ENCODE data around the gene ANKRD12. TPM values are rescaled to one million over a fixed set of nuclear protein-coding genes. Genes with fewer than 3 reads are reported as not detected.

Gene ANKRD12
- polyA plus RNA-seq, 1 donor from 2014 or later, result 32.3 TPM

DNA sequence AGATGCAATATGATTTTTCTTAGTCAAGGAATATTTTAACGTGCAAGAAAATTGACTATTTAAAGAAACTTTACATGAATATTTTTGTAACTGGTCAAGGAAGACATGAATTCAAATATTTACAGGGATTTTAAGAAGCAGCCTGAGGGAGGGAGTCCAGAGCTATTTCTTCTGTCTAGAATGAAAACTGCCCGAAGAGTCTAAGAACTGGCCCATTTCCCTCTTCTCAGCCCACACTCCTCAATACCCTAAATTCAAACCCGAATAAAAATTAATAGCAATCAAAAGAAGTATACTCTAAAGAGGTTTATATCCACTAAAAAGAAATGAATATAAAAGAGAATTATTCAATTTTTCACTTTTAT, 40.6 kb upstream of the ANKRD12 start:
- no peak overlapping the region for H3K4me3 ChIP-seq (ENCODE audit: low read length)
- H3K9me3 ChIP-seq (ENCODE audit: low read length), result no peaks in the 10 kb centered on the region
- no peak overlapping the region for H3K27ac ChIP-seq (ENCODE audit: low read length)
- TF ChIP-seq EP300 (conservative IDR thresholded peaks at IDR 0.05; ENCODE audit: poor library complexity, severe bottlenecking), result no peak
- no peak for TF ChIP-seq SMC3 (conservative IDR thresholded peaks at IDR 0.05; ENCODE audit: poor library complexity)
- TF ChIP-seq, protein P1, sequence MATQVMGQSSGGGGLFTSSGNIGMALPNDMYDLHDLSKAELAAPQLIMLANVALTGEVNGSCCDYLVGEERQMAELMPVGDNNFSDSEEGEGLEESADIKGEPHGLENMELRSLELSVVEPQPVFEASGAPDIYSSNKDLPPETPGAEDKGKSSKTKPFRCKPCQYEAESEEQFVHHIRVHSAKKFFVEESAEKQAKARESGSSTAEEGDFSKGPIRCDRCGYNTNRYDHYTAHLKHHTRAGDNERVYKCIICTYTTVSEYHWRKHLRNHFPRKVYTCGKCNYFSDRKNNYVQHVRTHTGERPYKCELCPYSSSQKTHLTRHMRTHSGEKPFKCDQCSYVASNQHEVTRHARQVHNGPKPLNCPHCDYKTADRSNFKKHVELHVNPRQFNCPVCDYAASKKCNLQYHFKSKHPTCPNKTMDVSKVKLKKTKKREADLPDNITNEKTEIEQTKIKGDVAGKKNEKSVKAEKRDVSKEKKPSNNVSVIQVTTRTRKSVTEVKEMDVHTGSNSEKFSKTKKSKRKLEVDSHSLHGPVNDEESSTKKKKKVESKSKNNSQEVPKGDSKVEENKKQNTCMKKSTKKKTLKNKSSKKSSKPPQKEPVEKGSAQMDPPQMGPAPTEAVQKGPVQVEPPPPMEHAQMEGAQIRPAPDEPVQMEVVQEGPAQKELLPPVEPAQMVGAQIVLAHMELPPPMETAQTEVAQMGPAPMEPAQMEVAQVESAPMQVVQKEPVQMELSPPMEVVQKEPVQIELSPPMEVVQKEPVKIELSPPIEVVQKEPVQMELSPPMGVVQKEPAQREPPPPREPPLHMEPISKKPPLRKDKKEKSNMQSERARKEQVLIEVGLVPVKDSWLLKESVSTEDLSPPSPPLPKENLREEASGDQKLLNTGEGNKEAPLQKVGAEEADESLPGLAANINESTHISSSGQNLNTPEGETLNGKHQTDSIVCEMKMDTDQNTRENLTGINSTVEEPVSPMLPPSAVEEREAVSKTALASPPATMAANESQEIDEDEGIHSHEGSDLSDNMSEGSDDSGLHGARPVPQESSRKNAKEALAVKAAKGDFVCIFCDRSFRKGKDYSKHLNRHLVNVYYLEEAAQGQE (IDR thresholded peaks at IDR 0.05; ENCODE audit: borderline replicate concordance), result no peak
- TF ChIP-seq EZH2 (IDR thresholded peaks at IDR 0.05; ENCODE audit: borderline replicate concordance, insufficient read depth, low read length, poor library complexity, severe bottlenecking), result no peak
- TF ChIP-seq, protein P2, sequence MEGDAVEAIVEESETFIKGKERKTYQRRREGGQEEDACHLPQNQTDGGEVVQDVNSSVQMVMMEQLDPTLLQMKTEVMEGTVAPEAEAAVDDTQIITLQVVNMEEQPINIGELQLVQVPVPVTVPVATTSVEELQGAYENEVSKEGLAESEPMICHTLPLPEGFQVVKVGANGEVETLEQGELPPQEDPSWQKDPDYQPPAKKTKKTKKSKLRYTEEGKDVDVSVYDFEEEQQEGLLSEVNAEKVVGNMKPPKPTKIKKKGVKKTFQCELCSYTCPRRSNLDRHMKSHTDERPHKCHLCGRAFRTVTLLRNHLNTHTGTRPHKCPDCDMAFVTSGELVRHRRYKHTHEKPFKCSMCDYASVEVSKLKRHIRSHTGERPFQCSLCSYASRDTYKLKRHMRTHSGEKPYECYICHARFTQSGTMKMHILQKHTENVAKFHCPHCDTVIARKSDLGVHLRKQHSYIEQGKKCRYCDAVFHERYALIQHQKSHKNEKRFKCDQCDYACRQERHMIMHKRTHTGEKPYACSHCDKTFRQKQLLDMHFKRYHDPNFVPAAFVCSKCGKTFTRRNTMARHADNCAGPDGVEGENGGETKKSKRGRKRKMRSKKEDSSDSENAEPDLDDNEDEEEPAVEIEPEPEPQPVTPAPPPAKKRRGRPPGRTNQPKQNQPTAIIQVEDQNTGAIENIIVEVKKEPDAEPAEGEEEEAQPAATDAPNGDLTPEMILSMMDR (IDR thresholded peaks at IDR 0.05; ENCODE audit: poor library complexity, severe bottlenecking), result no peak
- TF ChIP-seq TAF1 (IDR thresholded peaks at IDR 0.05; ENCODE audit: low read depth), result no peak
- TF ChIP-seq POLR2AphosphoS5 (IDR thresholded peaks at IDR 0.05), result no peak
- TF ChIP-seq MXI1 (conservative IDR thresholded peaks at IDR 0.05; ENCODE audit: poor library complexity, severe bottlenecking), result no peak
- TF ChIP-seq RAD21 (conservative IDR thresholded peaks at IDR 0.05), result no peak
- no peaks in the 10 kb centered on the region for H3K79me2 ChIP-seq (replicated peaks; ENCODE audit: insufficient read depth, low read length)
- no peaks in the 10 kb centered on the region for H3F3A ChIP-seq (ENCODE audit: insufficient read depth, low read length, poor library complexity, severe bottlenecking)
- H3K9ac ChIP-seq (ENCODE audit: low read length), result no peak overlapping the region
- H4K20me1 ChIP-seq (ENCODE audit: insufficient read depth), result no peaks in the 10 kb centered on the region
- no peaks in the 10 kb centered on the region for H3K36me3 ChIP-seq (ENCODE audit: insufficient read depth, low read length)
- H3K9me2 ChIP-seq (ENCODE audit: insufficient read depth, low read length), result no peaks in the 10 kb centered on the region
- H2AFZ ChIP-seq (ENCODE audit: low read depth, low read length), result no peak overlapping the region
- H3K27me3 ChIP-seq (ENCODE audit: insufficient read depth, low read depth, low read length), result no peaks in the 10 kb centered on the region
- H3K4me2 ChIP-seq (ENCODE audit: low read length), result no peak overlapping the region

DNA sequence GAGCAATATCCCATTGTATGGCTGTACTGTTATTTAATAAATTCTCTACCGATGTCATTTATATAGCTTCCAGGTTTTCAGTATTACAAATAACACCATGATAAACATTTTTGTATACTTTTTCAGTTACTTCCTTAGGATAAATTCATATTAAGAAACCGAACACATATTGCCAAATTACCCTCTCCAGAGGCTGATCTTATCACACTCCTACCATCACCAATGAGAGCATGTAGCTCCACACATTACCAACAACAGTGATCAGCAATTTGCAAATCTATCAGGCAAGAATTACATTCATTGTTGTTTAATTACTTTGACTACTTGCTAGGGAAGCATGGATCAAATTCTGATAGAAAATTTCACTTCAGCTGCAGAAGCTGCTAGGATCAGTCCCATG, 39.9 kb upstream of the ANKRD12 start:
- TF ChIP-seq MXI1 (conservative IDR thresholded peaks at IDR 0.05; ENCODE audit: poor library complexity, severe bottlenecking), result no peak
- TF ChIP-seq EP300 (conservative IDR thresholded peaks at IDR 0.05; ENCODE audit: poor library complexity, severe bottlenecking), result no peak
- no peak for TF ChIP-seq EZH2 (IDR thresholded peaks at IDR 0.05; ENCODE audit: borderline replicate concordance, insufficient read depth, low read length, poor library complexity, severe bottlenecking)
- TF ChIP-seq RAD21 (conservative IDR thresholded peaks at IDR 0.05), result no peak
- H3F3A ChIP-seq (ENCODE audit: insufficient read depth, low read length, poor library complexity, severe bottlenecking), result no peaks in the 10 kb centered on the region
- H3K27ac ChIP-seq (ENCODE audit: low read length), result no peak overlapping the region
- no peaks in the 10 kb centered on the region for H3K9me2 ChIP-seq (ENCODE audit: insufficient read depth, low read length)
- H3K4me2 ChIP-seq (ENCODE audit: low read length), result no peak overlapping the region
- H3K36me3 ChIP-seq (ENCODE audit: insufficient read depth, low read length), result no peaks in the 10 kb centered on the region
- H3K9ac ChIP-seq (ENCODE audit: low read length), result no peak overlapping the region
- no peaks in the 10 kb centered on the region for H3K79me2 ChIP-seq (replicated peaks; ENCODE audit: insufficient read depth, low read length)
- H3K4me3 ChIP-seq (ENCODE audit: low read length), result no peak overlapping the region
- no peaks in the 10 kb centered on the region for H3K27me3 ChIP-seq (ENCODE audit: insufficient read depth, low read depth, low read length)
- H4K20me1 ChIP-seq (ENCODE audit: insufficient read depth), result no peaks in the 10 kb centered on the region
- H3K9me3 ChIP-seq (ENCODE audit: low read length), result no peaks in the 10 kb centered on the region
- no peak overlapping the region for H2AFZ ChIP-seq (ENCODE audit: low read depth, low read length)

Measured in neural cell (in vitro differentiated cells).